GM19043 (cell line): ENCODE results near the gene RAB37.

Experiments
- ATAC-seq: cut with Tn5 transposase; IDR thresholded peaks from one replicate; pipeline ENCODE4 v1.9.1; 2021; ENCODE audit warnings: low read depth; ENCODE audit not compliant: unreplicated experiment

The RAB37 gene

DNA sequence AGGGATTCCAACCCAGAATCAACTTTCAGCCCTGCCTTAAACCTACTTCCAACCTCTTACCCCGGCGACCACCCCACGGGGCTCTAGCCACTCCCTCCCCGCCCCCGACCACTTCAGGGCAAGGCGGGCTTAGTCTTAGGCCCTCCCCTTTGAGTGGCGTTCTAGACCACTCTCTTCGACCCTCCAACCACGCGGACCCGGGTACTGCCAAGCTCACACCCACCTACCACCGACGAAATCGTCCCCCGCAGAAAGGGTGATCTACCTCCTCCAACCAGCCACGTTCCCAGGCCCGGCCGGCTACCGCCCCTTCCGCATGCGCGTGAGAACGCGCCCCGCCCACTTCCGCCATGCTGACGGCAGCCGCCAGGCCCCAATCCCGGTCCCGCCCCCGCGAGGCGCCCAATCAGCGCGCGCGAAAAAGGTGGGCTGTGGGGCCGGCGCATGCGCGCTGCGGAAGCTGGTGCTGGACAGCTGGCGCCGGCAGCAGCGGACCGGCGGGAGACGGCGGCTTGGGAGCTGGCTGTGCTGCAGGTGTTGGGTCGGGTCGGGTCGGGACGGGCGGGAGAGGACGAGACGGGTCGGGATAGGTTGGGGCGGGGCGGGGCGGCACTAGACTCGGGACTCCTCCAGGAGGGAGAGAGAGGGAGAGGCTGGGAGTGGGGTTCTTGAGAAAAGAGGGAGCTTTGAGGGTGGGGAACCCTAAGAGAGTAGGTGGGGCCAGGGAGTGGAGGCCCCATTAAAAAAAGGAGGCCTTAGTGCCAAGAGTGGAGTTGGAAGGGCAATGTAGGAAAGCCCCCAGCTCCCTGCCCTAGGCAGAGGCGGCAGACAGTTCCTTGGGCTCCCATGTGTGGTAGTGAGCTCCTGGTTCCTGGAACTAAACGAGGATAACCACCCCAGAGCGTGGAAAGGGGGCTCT lies 39.2 kb downstream of the RAB37 start, which contains the start of gene NAT9:
TSS of gene NAT9 (minus strand) at position 302 of the 919 bp plus-strand sequence. CDS start 647 bp downstream, outside the sequence.
- ATAC-seq, result peak; percentile 69

DNA sequence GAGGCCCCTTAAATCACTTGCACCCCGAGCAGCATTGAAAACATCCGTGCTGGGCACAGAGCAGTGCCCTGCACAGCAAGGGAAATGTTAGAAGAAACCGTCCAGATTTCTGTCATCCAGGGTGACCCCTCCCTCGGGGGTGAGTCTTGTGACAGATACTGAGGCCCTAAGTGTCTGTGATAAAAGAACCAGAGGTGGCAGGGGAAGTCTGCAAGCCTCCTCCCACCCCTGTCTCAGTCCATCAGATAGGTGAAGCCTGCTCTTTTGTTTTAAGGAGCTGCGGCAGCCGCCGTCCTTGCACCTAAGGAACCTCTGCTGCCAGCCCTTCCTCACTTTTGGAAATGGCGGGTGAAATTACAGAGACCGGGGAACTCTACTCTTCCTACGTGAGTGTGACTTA lies 39.9 kb downstream of the RAB37 start:
- no peak for ATAC-seq

DNA sequence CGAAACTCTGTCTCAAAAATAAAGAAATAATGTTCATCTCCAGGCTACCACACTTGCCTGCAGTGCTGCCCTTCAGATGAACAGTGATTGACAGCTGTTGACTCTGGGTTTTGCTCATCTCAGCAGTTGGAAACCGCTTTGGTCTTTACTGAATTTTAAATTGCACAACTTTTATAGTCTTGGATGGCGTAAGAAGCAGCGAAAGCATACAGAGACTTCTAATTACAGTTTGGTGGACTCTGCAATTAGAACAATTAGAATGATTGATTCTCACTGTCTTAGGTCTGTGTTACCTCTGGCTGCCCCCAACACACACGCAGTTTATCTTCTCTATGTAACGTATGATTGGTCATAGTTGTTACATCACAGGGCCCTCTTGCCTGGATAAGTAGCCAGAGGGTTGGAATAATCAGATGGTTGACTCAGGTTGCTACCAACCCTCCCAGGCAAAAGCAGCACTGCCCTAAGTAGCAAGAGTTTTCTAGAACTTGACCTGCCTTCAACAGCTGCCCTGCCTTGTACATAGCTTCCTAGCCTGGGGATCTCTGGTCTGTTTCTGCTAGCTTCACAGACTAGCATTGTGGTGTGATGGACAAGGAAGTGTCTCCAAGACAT lies 41.0 kb downstream of the RAB37 start:
- ATAC-seq, result no peak

DNA sequence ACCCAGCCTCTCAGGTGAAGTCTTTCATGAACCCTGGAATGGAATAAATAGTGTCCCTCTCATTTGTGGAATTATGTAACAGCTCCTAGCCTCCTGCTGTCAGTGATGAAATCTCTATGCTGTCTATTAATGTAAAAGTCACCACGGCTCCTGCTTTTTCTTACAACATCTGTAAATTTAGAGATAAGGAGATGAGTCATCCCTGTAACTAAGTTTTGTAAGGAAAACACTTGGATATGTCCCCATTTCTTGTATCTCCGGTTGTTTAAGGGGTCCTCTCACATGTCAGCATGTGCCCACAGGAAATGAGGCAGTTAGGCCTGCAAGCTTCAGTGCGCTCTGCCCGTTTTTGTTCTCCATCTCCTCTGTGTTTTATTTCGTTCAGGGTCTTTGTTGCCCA lies 41.9 kb downstream of the RAB37 start:
- no peak for ATAC-seq

DNA sequence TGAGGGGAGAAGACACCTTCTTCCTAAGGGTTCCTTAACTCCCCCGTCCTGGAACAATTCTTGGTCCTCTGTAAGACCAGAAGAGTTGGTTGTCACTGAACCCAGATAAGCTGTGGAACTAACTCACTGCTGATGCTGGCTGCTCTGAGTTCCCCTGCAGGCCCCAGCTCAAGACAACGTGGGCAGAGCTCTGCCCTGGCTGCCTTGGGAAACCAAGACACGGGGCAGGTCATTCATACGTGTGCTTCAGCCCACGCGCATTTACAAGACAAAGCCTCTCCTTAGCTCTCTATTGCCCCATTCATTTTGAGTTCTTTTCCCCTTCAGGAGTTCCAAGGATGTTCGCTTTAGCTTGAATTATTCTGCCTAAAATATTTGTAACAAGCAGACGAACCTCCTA lies 42.4 kb downstream of the RAB37 start:
- no peak for ATAC-seq

DNA sequence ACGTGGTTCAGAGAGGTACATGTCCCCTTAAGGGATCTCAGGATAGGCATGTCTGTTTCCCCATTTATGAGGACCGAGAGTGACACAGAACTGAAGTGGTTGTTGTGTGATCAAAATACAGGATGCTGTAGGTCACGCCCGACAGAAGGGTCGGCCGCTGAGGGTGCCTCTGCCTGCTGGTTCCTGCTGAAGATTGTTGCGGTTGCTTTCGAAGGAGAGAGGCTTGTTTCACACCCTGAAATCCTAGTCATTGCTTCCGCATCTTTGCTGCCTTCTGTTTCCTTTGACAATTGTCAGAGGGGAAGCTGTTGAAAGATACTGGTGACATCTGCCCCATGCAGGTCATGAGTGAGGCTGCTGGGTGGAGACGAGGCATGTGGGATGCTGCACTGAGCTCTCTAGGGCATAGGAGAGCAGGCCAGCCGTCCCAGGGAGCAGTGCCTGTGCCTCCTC lies 42.9 kb downstream of the RAB37 start:
- no peak for ATAC-seq

DNA sequence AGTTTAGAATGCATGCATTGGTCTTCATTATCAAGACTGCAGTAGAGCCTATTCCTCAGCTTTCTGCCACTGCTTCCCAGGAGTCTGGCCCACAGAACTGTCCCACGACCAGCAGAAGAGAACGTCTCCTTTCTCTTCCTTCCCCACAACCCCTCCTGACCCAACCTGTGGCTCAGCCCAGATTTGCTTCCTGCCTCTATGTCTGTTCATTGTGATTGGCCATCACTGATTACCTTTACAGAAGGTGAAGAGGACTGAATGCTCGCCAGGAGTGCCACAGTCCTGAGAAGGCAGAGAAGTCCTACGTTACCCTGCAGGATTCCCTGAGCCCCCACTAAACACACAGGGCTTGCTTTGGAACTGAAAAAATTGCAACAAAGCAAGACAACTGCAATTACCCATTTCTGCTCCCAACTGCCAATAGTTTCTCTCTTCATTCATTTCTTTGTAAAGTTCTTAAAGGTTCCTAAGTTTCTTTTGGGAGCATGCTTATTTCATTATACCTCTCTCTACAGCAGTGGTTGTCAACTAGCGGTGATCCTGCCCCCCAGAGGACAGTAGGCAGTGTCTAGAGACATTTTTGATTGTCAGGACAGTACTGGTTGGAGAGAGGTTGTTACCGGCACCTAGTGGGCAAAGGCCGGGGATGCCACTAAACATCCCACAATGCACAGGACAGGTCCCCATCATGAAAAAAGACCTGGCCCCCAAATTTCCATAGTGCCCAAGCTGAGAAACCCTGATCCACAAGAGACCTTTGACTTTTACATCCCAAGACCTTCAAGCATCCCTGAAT lies 43.6 kb downstream of the RAB37 start:
- no peak for ATAC-seq

DNA sequence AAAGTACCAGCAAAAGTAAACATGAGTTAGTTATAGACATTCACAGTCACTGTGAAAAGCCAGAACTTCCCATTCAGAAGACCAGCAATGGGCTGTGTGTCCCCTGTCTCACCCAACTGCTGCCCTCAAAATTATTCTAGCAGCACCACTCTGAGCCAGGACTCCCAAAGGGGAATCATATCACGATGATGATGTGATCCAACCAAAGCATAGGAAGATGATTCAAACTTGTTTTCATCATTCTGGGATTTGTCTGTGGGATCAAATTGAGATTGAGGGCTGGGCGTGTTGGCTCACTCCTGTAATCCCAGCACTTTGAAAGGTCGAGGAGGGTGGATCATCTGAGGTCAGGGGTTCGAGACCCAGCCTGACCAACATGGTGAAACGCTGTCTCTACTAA lies 45.5 kb downstream of the RAB37 start:
- no peak for ATAC-seq

DNA sequence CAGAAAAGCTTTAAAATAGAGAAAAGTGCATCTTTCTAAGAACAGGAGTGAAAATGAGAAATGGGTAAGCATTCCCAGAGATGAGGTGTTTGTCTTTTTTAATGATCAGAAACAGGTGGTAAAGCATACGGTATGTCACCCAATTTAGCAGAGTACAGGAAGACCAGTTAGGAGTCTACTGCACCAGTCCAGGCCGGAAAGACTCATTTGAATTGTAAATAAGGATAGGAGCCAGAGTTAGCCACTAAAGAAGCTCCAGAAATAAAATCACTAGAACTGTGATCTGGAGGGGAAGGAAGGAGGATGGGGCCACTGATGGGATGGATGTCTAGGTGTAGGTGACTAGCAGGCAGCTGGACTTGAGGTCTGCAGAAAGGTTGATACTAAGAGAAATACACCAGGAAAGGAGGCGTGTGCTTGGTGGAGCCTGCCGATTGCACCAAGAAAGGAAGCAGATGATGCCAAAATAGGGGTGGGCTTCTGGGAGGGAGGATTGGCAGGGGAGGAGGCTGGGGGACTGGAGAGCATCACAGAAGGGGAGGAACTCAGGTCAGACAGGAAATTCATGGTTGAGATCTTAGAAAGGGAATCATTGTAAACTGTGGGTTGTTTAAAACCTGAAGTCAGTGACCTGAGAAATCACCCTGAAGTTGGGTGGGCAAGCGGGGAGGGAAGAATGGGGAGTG lies 47.2 kb downstream of the RAB37 start:
- no peak for ATAC-seq

DNA sequence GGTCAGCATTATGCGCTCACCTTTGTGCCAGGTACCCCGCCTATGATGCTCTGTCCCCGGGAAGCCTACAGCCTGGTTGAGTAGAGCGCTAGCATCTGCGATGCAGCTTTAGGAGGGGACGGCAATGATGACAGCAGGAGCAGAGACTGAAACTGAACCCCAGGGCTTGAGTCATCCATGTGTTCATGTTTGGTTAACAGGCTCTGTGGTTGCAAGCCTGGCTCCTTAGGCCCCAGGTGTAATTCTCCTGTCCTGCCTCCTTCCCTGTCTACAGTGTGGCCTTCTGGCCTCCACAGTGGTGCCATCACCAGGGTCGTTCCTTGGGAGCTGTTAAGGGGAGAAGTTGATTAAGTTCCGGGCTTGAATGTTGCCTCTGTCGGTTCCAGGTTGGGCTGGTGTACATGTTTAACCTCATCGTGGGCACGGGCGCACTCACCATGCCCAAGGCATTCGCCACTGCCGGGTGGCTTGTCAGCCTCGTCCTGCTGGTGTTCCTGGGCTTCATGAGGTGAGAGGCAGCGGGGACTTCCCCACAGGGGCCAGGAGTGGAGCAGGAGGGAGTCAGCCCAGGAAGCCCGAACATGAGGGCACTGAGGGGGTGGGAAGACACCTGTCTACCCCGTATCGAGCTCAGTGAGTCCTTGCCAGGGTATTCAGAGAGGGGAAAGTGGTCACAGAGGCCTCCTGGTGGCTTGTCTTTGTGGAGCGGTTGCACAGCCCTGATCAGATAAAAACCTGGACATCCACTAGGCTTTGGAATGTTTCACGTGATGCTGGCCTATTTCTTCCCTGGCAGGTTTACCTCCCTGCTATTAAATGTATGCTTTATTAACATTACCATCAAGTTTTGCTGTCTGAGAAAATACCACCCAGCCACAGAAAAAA lies 48.3 kb downstream of the RAB37 start:
- no peak for ATAC-seq

DNA sequence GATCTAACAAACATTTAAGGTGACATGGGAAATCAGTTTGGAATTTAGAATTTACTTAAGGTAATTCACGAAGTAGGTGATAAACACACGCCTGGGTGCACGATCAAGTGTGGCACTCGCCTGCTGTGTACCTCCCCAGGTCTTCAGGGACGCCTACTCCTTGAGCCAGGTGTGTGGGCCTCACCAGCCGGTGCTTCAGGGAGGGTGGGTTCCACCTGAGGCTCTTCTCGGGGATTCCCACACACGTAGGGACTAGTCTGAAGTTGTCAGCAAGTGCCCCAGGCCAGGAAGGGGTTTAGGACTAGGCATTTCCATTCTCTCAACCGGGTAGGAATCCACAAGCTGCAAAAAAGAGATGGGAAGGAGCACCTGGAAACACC lies 48.9 kb downstream of the RAB37 start:
- no peak for ATAC-seq

DNA sequence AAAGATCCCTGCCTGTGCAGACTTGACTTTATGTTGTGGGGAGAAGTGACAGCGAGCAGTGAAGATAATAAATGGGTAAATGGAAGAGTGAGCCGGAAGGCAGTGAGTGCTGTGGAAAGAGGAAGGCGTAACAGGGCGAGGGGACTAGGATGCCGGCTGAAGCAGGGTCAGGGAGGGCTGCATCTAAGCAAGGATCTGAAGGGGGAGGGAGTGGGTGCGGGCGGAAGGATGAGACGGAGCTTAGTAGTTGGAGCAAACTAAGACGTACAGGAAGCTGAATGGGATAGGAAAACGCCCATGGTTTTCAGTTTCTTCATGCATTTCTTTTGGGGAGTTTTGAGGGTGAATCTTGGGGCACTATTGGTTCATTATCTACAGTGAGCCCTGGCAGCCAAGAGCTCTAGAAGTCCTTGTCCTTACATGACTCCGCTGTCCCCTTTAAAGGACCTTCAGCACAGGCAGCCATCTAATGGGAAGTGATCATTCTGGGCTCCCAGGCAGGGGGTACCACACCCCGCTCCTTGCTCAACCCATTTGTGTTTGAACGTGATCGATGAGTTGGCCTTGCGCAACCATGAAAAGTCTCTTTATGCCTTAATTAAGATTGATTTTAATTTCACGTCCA lies 49.5 kb downstream of the RAB37 start:
- no peak for ATAC-seq

DNA sequence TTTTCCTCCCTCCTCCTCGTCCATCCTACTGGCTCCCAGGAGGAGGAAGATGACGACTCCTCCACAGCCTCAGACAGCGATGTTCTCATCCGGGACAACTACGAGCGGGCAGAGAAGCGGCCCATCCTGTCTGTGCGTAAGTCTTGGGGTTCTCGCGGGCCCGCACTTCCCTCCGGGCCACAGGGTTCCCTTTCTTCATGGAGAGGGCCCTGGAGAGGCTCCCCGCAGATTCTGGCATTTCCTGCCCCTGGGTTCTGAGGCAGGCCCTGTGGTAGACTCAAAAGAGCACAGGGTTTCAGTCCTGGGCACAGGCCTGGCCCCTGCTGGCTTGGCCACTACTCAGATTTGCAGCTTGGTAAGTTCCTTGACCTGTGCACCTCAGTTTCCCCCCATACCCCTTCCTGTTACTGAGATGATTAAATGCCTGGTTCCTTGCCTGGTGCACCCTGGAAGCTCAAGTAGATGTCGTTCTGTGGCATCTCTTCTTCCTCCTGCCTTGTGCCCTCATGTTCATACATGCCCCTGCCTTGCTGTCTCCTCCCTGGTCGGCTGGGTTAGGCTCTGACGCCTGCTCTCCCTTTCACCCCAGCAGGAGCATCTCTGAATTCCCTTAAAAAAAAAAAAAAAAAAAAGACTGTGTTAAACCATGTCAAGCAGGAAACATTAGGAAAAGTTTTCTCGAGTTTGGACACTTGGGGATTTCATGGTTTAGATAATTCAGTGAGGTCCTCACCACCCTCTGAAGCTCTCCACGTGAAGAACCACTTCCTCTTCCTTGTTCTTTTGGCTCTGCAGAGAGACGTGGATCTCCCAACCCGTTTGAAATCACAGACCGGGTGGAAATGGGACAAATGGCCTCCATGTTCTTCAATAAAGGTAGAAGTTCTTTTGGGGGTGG lies 53.4 kb downstream of the RAB37 start:
- no peak for ATAC-seq

DNA sequence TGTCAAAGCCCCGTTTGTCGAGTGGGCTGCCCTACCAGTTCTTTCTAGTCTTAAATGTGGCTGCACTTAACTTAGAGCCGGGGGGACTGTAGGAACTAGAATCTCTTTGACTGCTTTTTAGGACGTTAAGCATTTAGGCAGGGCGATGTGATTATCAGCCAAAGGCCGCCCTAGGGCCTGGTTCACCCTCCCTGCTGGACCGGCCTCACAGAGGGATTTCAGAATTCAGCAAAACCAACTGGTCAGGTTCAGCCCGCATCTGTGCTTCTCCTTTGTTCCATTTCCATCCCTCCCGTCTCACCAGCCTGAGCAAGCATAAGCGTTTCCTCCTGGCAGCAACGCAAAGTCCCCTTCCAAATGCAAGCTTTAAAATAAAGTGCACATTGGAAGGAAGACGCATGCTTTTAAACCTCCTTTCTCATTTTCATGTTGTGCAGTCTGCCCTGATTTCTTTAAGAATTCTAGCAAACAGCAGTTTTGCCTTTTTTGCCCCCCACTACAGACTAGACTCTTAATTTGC lies 55.6 kb downstream of the RAB37 start:
- no peak for ATAC-seq

DNA sequence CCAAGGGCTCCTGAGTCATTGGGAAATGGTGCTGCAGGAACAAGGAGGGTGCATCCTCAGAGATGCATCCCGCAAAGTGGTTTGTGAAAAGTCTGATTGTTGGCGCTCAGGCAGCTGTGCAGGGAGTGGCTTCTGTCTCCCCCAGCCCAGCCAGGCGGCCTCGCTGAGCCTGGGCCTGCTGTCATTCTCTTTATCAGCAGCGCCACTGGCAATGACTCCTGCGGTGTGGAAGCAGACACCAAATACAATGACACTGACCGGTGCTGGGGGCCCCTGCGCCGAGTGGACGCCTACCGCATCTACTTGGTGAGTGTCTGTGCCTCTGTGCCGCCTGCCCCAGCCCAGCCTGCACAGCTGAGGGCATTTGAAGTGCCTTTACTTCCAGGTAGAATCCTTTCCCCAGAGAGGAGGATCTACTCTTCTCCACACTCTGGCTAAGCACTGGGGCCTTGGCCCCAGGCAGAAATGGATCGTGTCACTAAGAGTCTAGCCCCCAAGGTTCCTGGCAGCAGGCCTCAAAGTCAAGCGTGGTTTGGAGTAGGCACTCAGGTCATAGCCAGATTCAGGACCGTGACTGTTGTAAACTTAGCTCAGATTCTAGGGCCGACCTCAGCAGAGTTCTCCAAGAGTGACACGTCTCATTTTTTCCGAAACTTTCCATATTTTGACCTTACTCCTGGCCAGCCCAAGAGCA lies 58.4 kb downstream of the RAB37 start:
- ATAC-seq, result no peak

DNA sequence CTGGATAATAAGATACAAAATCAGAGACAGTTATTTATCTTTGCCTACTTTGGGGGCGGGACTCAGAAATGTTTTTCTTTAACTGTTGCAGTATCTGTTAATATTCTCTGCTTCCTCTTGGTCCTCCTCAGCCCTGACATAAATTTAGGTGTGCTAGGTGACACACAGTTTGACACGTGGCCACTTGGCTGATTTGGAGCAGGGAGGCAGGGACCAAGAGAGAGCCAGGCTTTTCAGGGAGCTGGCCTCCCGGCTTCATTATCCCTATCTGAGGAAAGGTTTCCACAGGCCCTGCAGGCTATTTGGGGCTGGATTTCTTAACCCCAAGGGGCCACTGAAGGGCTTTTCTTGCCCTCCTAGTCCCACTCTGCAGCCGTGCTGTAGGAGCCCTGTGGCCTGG lies 59.2 kb downstream of the RAB37 start:
- ATAC-seq, result no peak

DNA sequence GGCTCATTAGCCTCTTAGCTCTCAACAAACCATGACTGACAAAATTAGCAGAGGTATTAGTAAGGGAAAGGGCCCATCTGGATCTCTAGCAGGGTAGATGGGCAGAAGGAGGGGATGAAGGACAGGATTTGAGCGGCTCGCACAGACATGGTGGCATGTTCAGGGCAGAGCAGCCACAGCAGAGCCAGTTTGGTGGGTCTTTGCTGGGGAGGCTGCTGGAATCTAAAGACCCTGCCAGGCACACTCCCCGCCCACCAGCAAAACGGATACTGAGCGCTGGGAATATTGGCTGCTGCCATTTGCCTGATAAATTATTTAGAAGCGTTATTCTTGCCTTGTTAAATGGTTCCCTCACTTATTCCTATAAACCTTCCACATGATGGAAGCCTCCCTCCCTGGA lies 59.8 kb downstream of the RAB37 start:
- no peak for ATAC-seq
